Effector memory CD4-positive, alpha-beta T cell (primary cell): Measurements from ENCODE around the gene CTSE.
"Not testable (repeated sequence)": the region's sequence is repeated elsewhere in the genome, so short reads cannot be mapped to it uniquely, and the experiment has no call there.

ENCODE experiments used
- DNase-seq, 3 donors: peaks; one replicate each; pipeline ENCODE4 v3.0.0-alpha.2; 2020
- H3K27ac ChIP-seq: 2 replicates; pipeline ENCODE4 v1.7.0; 2013; ENCODE audit warnings: mild to moderate bottlenecking, low read length, moderate library complexity; ENCODE audit not compliant: insufficient read depth, poor library complexity, severe bottlenecking
- H3K27me3 ChIP-seq: replicated peaks from 2 replicates; pipeline ENCODE4 v1.7.0; 2013; ENCODE audit warnings: mild to moderate bottlenecking, low read length; ENCODE audit not compliant: insufficient read depth, control insufficient read depth, poor library complexity, severe bottlenecking
- H3K36me3 ChIP-seq: 2 replicates; pipeline ENCODE4 v1.7.0; 2013; ENCODE audit warnings: mild to moderate bottlenecking, low read length, moderate library complexity; ENCODE audit not compliant: control insufficient read depth, insufficient read depth
- H3K4me1 ChIP-seq: 2 replicates; pipeline ENCODE4 v1.7.0; 2013; ENCODE audit warnings: low read length, mild to moderate bottlenecking; ENCODE audit not compliant: control insufficient read depth, insufficient read depth, poor library complexity, severe bottlenecking
- H3K4me3 ChIP-seq: 2 replicates; pipeline ENCODE4 v1.7.0; 2013; ENCODE audit warnings: low read length, low read depth, mild to moderate bottlenecking; ENCODE audit not compliant: insufficient read depth, poor library complexity, severe bottlenecking
- H3K9me3 ChIP-seq: 2 replicates; pipeline ENCODE4 v1.7.0; 2013; ENCODE audit warnings: mild to moderate bottlenecking, low read length, moderate library complexity; ENCODE audit not compliant: control insufficient read depth

The CTSE gene

DNA sequence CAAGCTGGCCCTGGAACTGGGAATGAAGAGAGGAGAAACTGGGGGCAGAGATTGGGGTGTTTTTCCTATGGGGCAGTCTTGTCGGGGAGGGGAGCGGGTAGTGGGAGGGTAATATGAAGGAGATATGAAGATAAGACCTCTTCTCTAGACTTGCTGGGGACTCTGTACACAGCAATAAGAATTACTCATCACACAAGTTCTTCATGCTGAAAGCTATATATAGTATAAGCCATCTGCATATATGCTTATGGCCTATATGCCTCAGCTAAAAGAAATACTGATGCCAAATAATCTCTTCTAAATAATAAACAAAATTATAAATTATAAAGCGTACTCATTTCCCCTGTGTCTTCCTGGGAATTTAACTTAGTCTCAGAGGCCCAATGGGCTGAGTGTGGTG is 37.1 kb upstream of the CTSE start:
- no peak overlapping the region for H3K27ac ChIP-seq
- H3K36me3 ChIP-seq = no peaks in the 10 kb centered on the region
- DNase-seq = no peak
- H3K4me3 ChIP-seq = no peak overlapping the region
- no peaks in the 10 kb centered on the region for H3K9me3 ChIP-seq
- H3K27me3 ChIP-seq = no peaks in the 10 kb centered on the region
- H3K4me1 ChIP-seq = no peaks in the 10 kb centered on the region

DNA sequence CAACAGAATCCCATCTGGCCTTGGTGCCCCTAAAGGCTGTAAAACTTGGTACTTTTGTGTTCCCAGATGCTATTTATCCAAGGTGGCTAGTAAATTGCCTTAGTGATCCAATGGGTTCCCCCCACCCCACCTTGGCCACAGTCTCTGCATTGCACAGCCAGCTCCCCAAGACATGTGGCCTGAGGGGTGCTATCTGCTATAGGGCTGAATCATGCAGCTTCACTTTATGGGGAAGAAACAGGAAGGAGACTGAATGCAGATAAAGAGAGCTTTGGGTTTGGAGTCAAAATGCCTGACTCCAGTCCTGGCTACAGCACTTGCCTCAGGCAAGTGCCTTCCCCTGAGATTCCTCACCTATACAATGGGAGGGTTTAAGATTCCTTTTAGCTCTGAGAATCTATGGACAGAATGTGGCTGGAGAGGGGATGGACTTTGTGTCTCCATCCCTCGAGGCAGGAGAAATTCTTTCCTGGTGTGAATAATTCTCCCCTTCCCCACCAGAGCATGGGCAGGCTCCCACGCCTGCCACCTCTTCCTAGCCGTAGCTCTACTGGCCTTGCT is 35.7 kb upstream of the CTSE start:
- Histone ChIP-seq H3K4me3 (no peak overlapping the region), H3K9me3 (no peaks in the 10 kb centered on the region), H3K27me3 (no peaks in the 10 kb centered on the region), H3K36me3 (no peaks in the 10 kb centered on the region), H3K4me1 (no peaks in the 10 kb centered on the region), H3K27ac (no peak overlapping the region)
- DNase-seq = no peak

DNA sequence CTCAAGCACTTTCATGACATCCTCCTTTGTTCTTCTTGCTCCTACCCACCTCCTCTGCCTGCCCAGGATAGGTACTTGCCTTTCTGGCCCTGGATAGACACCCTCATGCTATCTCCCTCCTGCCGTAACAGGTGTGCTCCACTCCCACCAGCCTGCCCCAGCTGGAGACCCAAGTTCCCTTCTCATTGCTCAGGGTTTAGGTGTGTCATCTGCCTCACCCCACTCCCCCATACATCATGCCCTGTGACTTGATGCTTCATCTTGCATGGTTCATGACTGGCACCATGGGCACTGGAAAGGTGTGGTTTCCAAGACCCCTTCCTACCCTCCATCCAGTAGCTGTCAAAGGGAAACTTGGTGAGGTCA is 35.2 kb upstream of the CTSE start:
- H3K4me3 ChIP-seq = no peak overlapping the region
- H3K36me3 ChIP-seq = no peaks in the 10 kb centered on the region
- H3K27ac ChIP-seq = no peak overlapping the region
- no peaks in the 10 kb centered on the region for H3K27me3 ChIP-seq
- H3K9me3 ChIP-seq = no peaks in the 10 kb centered on the region
- DNase-seq = no peak
- H3K4me1 ChIP-seq = no peaks in the 10 kb centered on the region

DNA sequence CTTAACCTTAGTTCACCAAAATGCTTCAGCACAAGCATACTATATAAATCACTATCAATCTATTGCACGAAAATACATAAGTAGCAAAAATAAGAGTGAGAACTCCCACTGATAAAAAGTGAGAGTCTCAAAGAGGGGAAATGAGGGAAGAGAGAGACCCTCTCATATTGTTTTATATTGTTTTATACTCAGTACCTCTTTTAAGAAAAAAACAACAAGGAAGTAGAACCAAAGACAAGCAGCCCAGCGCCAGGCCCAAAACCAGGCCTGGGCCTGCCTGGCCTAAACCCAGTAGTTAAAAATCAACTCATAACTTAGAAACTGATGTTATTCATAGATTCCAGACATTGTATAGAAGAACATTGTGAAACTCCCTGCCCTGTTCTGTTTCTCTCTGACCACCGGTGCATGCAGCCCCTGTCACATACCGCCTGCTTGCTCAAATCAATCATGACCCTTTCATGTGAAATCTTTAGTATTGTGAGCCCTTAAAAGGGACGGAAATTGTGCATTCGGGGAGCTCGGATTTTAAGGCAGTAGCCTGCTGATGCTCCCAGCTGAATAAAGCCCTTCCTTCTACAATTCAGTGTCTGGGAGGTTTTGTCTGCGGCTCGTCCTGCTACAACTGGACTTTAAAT is 34.7 kb upstream of the CTSE start:
- H3K36me3 ChIP-seq, H3K9me3 ChIP-seq, H3K27me3 ChIP-seq, H3K4me1 ChIP-seq, DNase-seq, H3K27ac ChIP-seq, H3K4me3 ChIP-seq: not testable (repeated sequence)

DNA sequence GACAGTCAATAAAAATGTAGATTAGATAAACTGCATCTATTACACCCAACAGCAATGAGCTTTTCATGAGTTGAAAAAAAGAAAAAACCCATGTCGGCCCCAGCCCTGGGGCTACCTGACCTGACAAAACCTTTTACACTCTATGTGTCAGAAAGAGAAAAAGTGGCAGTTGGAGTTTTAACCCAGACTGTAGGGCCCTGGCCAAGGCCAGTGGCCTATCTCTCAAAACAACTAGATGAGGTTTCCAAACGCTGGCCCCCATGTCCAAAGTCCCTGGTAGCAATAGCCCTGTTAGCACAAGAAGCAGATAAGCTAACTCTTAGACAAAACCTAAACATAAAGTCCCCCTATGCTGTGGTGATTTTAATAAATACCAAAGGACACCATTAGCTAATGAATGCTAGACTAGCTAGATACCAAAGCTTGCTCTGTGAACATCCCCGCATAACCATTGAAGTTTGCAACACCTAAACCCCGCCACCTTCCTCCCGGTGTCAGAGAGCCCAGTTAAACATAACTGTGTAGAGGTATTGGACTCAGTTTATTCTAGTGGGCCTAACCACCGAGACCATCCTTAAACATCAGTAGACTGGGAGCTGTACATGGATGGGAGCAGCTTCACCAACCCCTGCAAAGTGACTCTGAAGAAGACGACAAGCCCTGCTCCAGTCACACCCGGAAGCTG is 32.1 kb upstream of the CTSE start:
- not testable (repeated sequence) for H3K9me3 ChIP-seq, H3K27me3 ChIP-seq, H3K27ac ChIP-seq, DNase-seq, H3K36me3 ChIP-seq, H3K4me1 ChIP-seq, H3K4me3 ChIP-seq

DNA sequence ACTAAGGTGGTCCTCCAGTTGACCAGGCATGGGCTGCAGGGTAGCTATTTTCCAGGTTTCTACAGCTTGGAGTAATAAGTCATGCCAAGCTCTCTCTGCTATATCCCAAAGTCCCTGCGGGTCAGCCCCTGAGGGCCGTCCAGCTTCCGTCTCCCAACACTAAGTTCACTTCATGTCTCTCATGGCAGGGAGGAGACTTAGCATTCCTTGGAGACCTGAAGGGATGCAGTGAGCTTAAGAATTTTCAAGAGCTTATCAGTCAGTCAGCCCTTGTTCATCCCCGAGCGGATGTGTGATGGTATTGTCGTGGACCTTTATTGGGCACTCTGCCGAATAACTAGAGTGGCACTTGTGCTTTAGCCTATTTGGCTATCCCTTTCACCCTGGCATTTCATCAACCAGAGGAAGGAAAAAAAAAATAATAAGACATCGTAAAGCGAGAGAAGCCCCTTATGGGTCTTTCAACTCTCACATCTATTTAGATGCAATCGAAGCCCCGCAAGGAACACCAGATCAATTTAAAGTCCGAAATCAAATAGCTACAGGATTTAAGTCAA is 31.5 kb upstream of the CTSE start:
- not testable (repeated sequence) for H3K4me3 ChIP-seq, DNase-seq, H3K9me3 ChIP-seq

DNA sequence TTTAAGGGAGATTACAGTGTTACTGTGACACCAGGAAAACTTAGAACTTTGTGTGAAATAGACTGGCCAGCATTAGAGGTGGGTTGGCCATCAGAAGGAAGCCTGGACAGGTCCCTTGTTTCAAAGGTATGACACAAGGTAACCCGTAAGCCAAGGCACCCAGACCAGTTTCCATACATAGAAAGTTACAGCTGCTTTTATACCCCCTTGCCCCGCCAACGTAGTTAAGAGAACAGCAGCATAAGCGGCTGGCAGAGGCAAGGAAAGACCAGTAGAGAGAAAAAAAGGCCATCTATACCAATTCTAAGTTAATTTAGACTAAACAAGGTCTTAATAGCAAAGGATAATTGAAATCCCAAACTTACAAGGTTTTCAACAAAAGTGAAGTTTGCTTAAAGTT is 29.9 kb upstream of the CTSE start:
- H3K4me1 ChIP-seq, H3K27ac ChIP-seq, H3K4me3 ChIP-seq, H3K36me3 ChIP-seq, DNase-seq, H3K27me3 ChIP-seq, H3K9me3 ChIP-seq: not testable (repeated sequence)

More for the DNA sequence above, 31.5 kb upstream of the CTSE start:
- not testable (repeated sequence) for H3K27me3 ChIP-seq, H3K36me3 ChIP-seq, H3K27ac ChIP-seq, H3K4me1 ChIP-seq

DNA sequence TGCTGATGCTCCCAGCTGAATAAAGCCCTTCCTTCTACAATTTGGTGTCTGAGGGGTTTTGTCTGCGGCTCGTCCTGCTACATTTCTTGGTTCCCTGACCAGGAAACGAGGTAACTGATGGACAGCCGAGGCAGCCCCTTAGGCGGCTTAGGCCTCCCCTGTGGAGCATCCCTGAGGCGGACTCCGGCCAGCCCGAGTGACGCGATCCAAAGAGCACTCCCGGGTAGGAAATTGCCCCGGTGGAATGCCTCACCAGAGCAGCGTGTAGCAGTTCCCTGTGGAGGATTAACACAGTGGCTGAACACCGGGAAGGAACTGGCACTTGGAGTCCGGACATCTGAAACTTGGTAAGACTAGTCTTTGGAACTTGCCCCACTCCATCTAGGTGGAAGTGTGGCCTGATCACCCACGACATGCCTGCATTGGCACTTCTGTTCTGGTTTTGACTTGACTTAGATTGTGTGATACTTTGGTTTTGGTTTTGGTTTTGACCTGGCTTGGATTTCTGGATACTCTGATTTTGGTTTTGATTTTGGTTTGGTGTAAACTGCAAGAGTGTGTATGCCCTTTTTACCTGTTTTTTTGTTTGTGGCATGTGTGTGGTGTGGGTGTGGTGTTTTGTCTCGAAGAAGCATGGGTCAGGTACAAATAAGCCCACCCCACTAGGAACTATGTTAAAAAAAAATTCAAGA is 29.4 kb upstream of the CTSE start, which contains the start of gene RHEX:
Gene RHEX (plus strand): TSS at position 255 of the 692 bp plus-strand sequence. CDS start 44,656 bp downstream, outside the sequence.
- not testable (repeated sequence) for H3K27ac ChIP-seq, H3K4me3 ChIP-seq, H3K36me3 ChIP-seq, H3K4me1 ChIP-seq, H3K9me3 ChIP-seq, H3K27me3 ChIP-seq, DNase-seq

DNA sequence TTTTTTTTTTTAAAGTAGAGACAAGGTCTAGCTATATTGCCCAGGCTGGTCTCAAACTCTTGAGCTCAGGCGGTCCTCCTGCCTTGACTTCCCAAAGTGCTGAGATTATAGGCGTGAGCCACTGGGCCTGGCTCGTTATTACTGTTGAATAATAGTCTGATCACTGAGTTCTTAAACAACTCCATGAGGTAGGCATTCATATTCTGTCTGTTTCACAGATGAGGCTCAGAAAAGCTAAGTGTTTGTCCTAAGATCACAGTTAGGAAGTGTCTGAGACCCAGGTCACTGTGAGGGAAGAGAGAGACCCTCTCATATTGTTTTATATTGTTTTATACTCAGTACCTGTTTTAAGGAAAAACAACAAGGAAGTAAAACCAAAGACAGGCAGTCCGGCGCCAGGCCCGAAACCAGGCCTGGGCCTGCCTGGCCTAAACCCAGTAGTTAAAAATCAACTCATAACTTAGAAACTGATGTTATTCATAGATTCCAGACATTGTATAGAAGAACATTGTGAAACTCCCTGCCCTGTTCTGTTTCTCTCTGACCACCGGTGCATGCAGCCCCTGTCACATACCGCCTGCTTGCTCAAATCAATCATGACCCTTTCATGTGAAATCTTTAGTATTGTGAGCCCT is 28.7 kb upstream of the CTSE start:
- not testable (repeated sequence) for H3K9me3 ChIP-seq, H3K36me3 ChIP-seq, H3K4me1 ChIP-seq, H3K4me3 ChIP-seq, DNase-seq, H3K27me3 ChIP-seq, H3K27ac ChIP-seq
